ENCODE measurements around the gene PNMT. TPM values are rescaled to one million over a fixed set of nuclear protein-coding genes. Genes with fewer than 3 reads are reported as not detected.

The PNMT gene
- total and polyA plus RNA-seq, 2 experiments from 2014 or later, result 51.9 to 204 TPM

- 73% methylated on average over 4 of the region's 4 CpGs for WGBS (ENCODE audit: low lambda C conversion rate, missing lambda C conversion rate)
- Histone ChIP-seq H3K4me3 (no peak overlapping the region), H3K4me2 (no peak overlapping the region), H3K9me2 (replicated peaks; ENCODE audit: insufficient read depth) (no peaks in the 10 kb centered on the region), H3K79me2 (no peaks in the 10 kb centered on the region), H2AFZ (no peak overlapping the region), H3K9me3 (ENCODE audit: low read depth) (no peaks in the 10 kb centered on the region), H4K20me1 (ENCODE audit: insufficient read depth, poor library complexity, severe bottlenecking) (no peaks in the 10 kb centered on the region), H3K36me3 (replicated peaks; ENCODE audit: insufficient read depth, low read depth) (no peaks in the 10 kb centered on the region), H3K27me3 (peaks cover 5% of the 10 kb centered on the region), H3K27ac (no peak overlapping the region), H3K4me1 (ENCODE audit: insufficient read depth) (peaks cover 43% of the 10 kb centered on the region)
- TF ChIP-seq EZH2 (IDR thresholded peaks at IDR 0.05; ENCODE audit: borderline replicate concordance) (no peak), EZH2phosphoT487 (IDR thresholded peaks at IDR 0.05; ENCODE audit: low read depth, severe bottlenecking, unreplicated experiment) (no peak), CTCF (IDR thresholded peaks at IDR 0.05; ENCODE audit: poor library complexity) (no peak)
- DNase-seq (ENCODE audit: low spot score), result no peak
These were observed 2.5 kb downstream of the PNMT start for GRCh38 chr17:39670746-39671145.

GRCh38 chr17:39671651-39672521 lies 3.6 kb downstream of the PNMT start:
- Histone ChIP-seq H4K20me1 (ENCODE audit: insufficient read depth, poor library complexity, severe bottlenecking) (no peaks in the 10 kb centered on the region), H3K79me2 (no peaks in the 10 kb centered on the region), H3K9me2 (replicated peaks; ENCODE audit: insufficient read depth) (no peaks in the 10 kb centered on the region), H3K27me3 (peaks cover 2% of the 10 kb centered on the region), H3K36me3 (replicated peaks; ENCODE audit: insufficient read depth, low read depth) (no peaks in the 10 kb centered on the region), H3K4me2 (no peak overlapping the region), H3K27ac (no peak overlapping the region), H3K4me3 (no peak overlapping the region), H3K9me3 (ENCODE audit: low read depth) (no peaks in the 10 kb centered on the region), H3K4me1 (ENCODE audit: insufficient read depth) (peaks cover 34% of the 10 kb centered on the region), H2AFZ (no peak overlapping the region)
- no peak for TF ChIP-seq EZH2phosphoT487 (IDR thresholded peaks at IDR 0.05; ENCODE audit: low read depth, severe bottlenecking, unreplicated experiment)
- peak; percentile 70 for TF ChIP-seq CTCF (IDR thresholded peaks at IDR 0.05; ENCODE audit: poor library complexity)
- WGBS (ENCODE audit: low lambda C conversion rate, missing lambda C conversion rate), result 80% methylated on average over 18 of the region's 19 CpGs
- DNase-seq (ENCODE audit: low spot score), result peak; percentile 70

- DNase-seq (ENCODE audit: low spot score), result no peak
- H3K9me3 ChIP-seq (ENCODE audit: low read depth), result no peaks in the 10 kb centered on the region
- WGBS (ENCODE audit: low lambda C conversion rate, missing lambda C conversion rate), result 92% methylated on average over 15 of the region's 15 CpGs
- no peak overlapping the region for H2AFZ ChIP-seq
- peaks cover 2% of the 10 kb centered on the region for H3K27me3 ChIP-seq
- no peaks in the 10 kb centered on the region for H3K36me3 ChIP-seq (replicated peaks; ENCODE audit: insufficient read depth, low read depth)
- no peak for TF ChIP-seq CTCF (IDR thresholded peaks at IDR 0.05; ENCODE audit: poor library complexity)
- TF ChIP-seq EZH2 (IDR thresholded peaks at IDR 0.05; ENCODE audit: borderline replicate concordance), result no peak
- no peak for TF ChIP-seq EZH2phosphoT487 (IDR thresholded peaks at IDR 0.05; ENCODE audit: low read depth, severe bottlenecking, unreplicated experiment)
- H3K4me2 ChIP-seq, result no peak overlapping the region
- no peaks in the 10 kb centered on the region for H3K79me2 ChIP-seq
- H3K4me3 ChIP-seq, result no peak overlapping the region
- peaks cover 34% of the 10 kb centered on the region for H3K4me1 ChIP-seq (ENCODE audit: insufficient read depth)
- no peak overlapping the region for H3K27ac ChIP-seq
- H3K9me2 ChIP-seq (replicated peaks; ENCODE audit: insufficient read depth), result no peaks in the 10 kb centered on the region
- H4K20me1 ChIP-seq (ENCODE audit: insufficient read depth, poor library complexity, severe bottlenecking), result no peaks in the 10 kb centered on the region
These were observed 4.5 kb downstream of the PNMT start for GRCh38 chr17:39672522-39673334.

All from hepatocyte (in vitro differentiated cells).